ENCODE measurements around the gene CACNA1C.

Gene CACNA1C

GRCh38 chr12:2291182-2291832, 238.5 kb downstream of the CACNA1C start:
- no peaks in the 10 kb centered on the region for H3K4me1 ChIP-seq (ENCODE audit: insufficient read depth, low read length)
- no peaks in the 10 kb centered on the region for H3K9me3 ChIP-seq (ENCODE audit: low read length)
- H3K4me3 ChIP-seq (ENCODE audit: low read length), result no peak overlapping the region
- no peaks in the 10 kb centered on the region for H3K36me3 ChIP-seq (ENCODE audit: insufficient read depth, low read length)
- H2AFZ ChIP-seq (ENCODE audit: low read depth, low read length), result no peak overlapping the region
- H3K27me3 ChIP-seq (ENCODE audit: insufficient read depth, low read length), result no peaks in the 10 kb centered on the region

- Histone ChIP-seq H3K4me3 (ENCODE audit: low read length) (no peak overlapping the region), H2AFZ (ENCODE audit: low read depth, low read length) (no peak overlapping the region), H3K36me3 (ENCODE audit: insufficient read depth, low read length) (no peaks in the 10 kb centered on the region), H3K27me3 (ENCODE audit: insufficient read depth, low read length) (no peaks in the 10 kb centered on the region), H3K9me3 (ENCODE audit: low read length) (no peaks in the 10 kb centered on the region), H3K4me1 (ENCODE audit: insufficient read depth, low read length) (no peaks in the 10 kb centered on the region)
Measured at GRCh38 chr12:2291947-2292346, 239.2 kb downstream of the CACNA1C start.

- Histone ChIP-seq H3K4me1 (ENCODE audit: insufficient read depth, low read length) (no peaks in the 10 kb centered on the region), H3K36me3 (ENCODE audit: insufficient read depth, low read length) (no peaks in the 10 kb centered on the region), H2AFZ (ENCODE audit: low read depth, low read length) (no peak overlapping the region), H3K9me3 (ENCODE audit: low read length) (no peaks in the 10 kb centered on the region), H3K27me3 (ENCODE audit: insufficient read depth, low read length) (no peaks in the 10 kb centered on the region), H3K4me3 (ENCODE audit: low read length) (no peak overlapping the region)
Measured at GRCh38 chr12:2292560-2292959, 239.8 kb downstream of the CACNA1C start.

GRCh38 chr12:2294651-2295475, 242.1 kb downstream of the CACNA1C start:
- no peaks in the 10 kb centered on the region for H3K27me3 ChIP-seq (ENCODE audit: insufficient read depth, low read length)
- H3K4me3 ChIP-seq (ENCODE audit: low read length), result no peak overlapping the region
- no peaks in the 10 kb centered on the region for H3K36me3 ChIP-seq (ENCODE audit: insufficient read depth, low read length)
- no peak overlapping the region for H2AFZ ChIP-seq (ENCODE audit: low read depth, low read length)
- no peaks in the 10 kb centered on the region for H3K9me3 ChIP-seq (ENCODE audit: low read length)
- no peaks in the 10 kb centered on the region for H3K4me1 ChIP-seq (ENCODE audit: insufficient read depth, low read length)

GRCh38 chr12:2295941-2296461, 243.2 kb downstream of the CACNA1C start:
- no peaks in the 10 kb centered on the region for H3K4me1 ChIP-seq (ENCODE audit: insufficient read depth, low read length)
- no peaks in the 10 kb centered on the region for H3K36me3 ChIP-seq (ENCODE audit: insufficient read depth, low read length)
- H3K27me3 ChIP-seq (ENCODE audit: insufficient read depth, low read length), result no peaks in the 10 kb centered on the region
- no peak overlapping the region for H2AFZ ChIP-seq (ENCODE audit: low read depth, low read length)
- no peak overlapping the region for H3K4me3 ChIP-seq (ENCODE audit: low read length)
- no peaks in the 10 kb centered on the region for H3K9me3 ChIP-seq (ENCODE audit: low read length)

GRCh38 chr12:2297004-2297403, 244.2 kb downstream of the CACNA1C start:
- Histone ChIP-seq H3K4me1 (ENCODE audit: insufficient read depth, low read length) (no peaks in the 10 kb centered on the region), H3K27me3 (ENCODE audit: insufficient read depth, low read length) (no peaks in the 10 kb centered on the region), H3K9me3 (ENCODE audit: low read length) (no peaks in the 10 kb centered on the region), H2AFZ (ENCODE audit: low read depth, low read length) (no peak overlapping the region), H3K36me3 (ENCODE audit: insufficient read depth, low read length) (no peaks in the 10 kb centered on the region), H3K4me3 (ENCODE audit: low read length) (no peak overlapping the region)

GRCh38 chr12:2297658-2298057, 244.9 kb downstream of the CACNA1C start:
- no peaks in the 10 kb centered on the region for H3K9me3 ChIP-seq (ENCODE audit: low read length)
- H2AFZ ChIP-seq (ENCODE audit: low read depth, low read length), result no peak overlapping the region
- H3K27me3 ChIP-seq (ENCODE audit: insufficient read depth, low read length), result no peaks in the 10 kb centered on the region
- no peaks in the 10 kb centered on the region for H3K4me1 ChIP-seq (ENCODE audit: insufficient read depth, low read length)
- no peaks in the 10 kb centered on the region for H3K36me3 ChIP-seq (ENCODE audit: insufficient read depth, low read length)
- no peak overlapping the region for H3K4me3 ChIP-seq (ENCODE audit: low read length)

- Histone ChIP-seq H3K27me3 (ENCODE audit: insufficient read depth, low read length) (no peaks in the 10 kb centered on the region), H3K9me3 (ENCODE audit: low read length) (no peaks in the 10 kb centered on the region), H3K4me3 (ENCODE audit: low read length) (no peak overlapping the region), H3K4me1 (ENCODE audit: insufficient read depth, low read length) (no peaks in the 10 kb centered on the region), H3K36me3 (ENCODE audit: insufficient read depth, low read length) (no peaks in the 10 kb centered on the region), H2AFZ (ENCODE audit: low read depth, low read length) (no peak overlapping the region)
Measured at GRCh38 chr12:2298556-2299200, 245.9 kb downstream of the CACNA1C start.

GRCh38 chr12:2299206-2299605, 246.4 kb downstream of the CACNA1C start:
- Histone ChIP-seq H3K4me1 (ENCODE audit: insufficient read depth, low read length) (no peaks in the 10 kb centered on the region), H2AFZ (ENCODE audit: low read depth, low read length) (no peak overlapping the region), H3K36me3 (ENCODE audit: insufficient read depth, low read length) (no peaks in the 10 kb centered on the region), H3K27me3 (ENCODE audit: insufficient read depth, low read length) (no peaks in the 10 kb centered on the region), H3K9me3 (ENCODE audit: low read length) (no peaks in the 10 kb centered on the region), H3K4me3 (ENCODE audit: low read length) (no peak overlapping the region)

GRCh38 chr12:2300168-2300567, 247.4 kb downstream of the CACNA1C start:
- Histone ChIP-seq H3K4me3 (ENCODE audit: low read length) (no peak overlapping the region), H3K36me3 (ENCODE audit: insufficient read depth, low read length) (no peaks in the 10 kb centered on the region), H3K27me3 (ENCODE audit: insufficient read depth, low read length) (no peaks in the 10 kb centered on the region), H3K4me1 (ENCODE audit: insufficient read depth, low read length) (no peaks in the 10 kb centered on the region), H2AFZ (ENCODE audit: low read depth, low read length) (no peak overlapping the region), H3K9me3 (ENCODE audit: low read length) (no peaks in the 10 kb centered on the region)

GRCh38 chr12:2300886-2301285, 248.1 kb downstream of the CACNA1C start:
- no peaks in the 10 kb centered on the region for H3K9me3 ChIP-seq (ENCODE audit: low read length)
- no peaks in the 10 kb centered on the region for H3K4me1 ChIP-seq (ENCODE audit: insufficient read depth, low read length)
- no peak overlapping the region for H2AFZ ChIP-seq (ENCODE audit: low read depth, low read length)
- no peak overlapping the region for H3K4me3 ChIP-seq (ENCODE audit: low read length)
- H3K36me3 ChIP-seq (ENCODE audit: insufficient read depth, low read length), result no peaks in the 10 kb centered on the region
- no peaks in the 10 kb centered on the region for H3K27me3 ChIP-seq (ENCODE audit: insufficient read depth, low read length)

GRCh38 chr12:2301531-2302461, 249.0 kb downstream of the CACNA1C start:
- no peak overlapping the region for H2AFZ ChIP-seq (ENCODE audit: low read depth, low read length)
- no peak overlapping the region for H3K4me3 ChIP-seq (ENCODE audit: low read length)
- H3K4me1 ChIP-seq (ENCODE audit: insufficient read depth, low read length), result no peaks in the 10 kb centered on the region
- no peaks in the 10 kb centered on the region for H3K9me3 ChIP-seq (ENCODE audit: low read length)
- no peaks in the 10 kb centered on the region for H3K36me3 ChIP-seq (ENCODE audit: insufficient read depth, low read length)
- H3K27me3 ChIP-seq (ENCODE audit: insufficient read depth, low read length), result no peaks in the 10 kb centered on the region

All from neuron (in vitro differentiated cells).